SK-N-SH (cell line): ENCODE results near the gene RASGRP2. TPM values are rescaled to one million over a fixed set of nuclear protein-coding genes. Genes with fewer than 3 reads are reported as not detected.

ENCODE experiments used
- CTCF ChIA-PET: fragments of 300-600, 350-600 bp; formaldehyde crosslinking; extraction: SDS; loops from one replicate; lab custom pipeline; 2021; lab: Yijun Ruan, JAX
- POLR2A ChIA-PET: fragments of 350-600 bp; sonication (Branson Sonifier 250); formaldehyde crosslinking; extraction: SDS; loops from one replicate; lab custom pipeline; 2020; ENCODE audit warnings: antibody characterized with exemption, inconsistent platforms; lab: Yijun Ruan, JAX
- DNase-seq: peaks from one replicate; pipeline ENCODE4 v3.0.0; 2012
- H2AFZ ChIP-seq: fragments of 200-600 bp; sonication (generic); 2 replicates; pipeline ENCODE4 v1.8.1; 2016; ENCODE audit warnings: antibody characterized with exemption, mild to moderate bottlenecking, low read depth
- H3F3A ChIP-seq: fragments of 200-600 bp; sonication (generic); replicated peaks from 2 replicates; pipeline ENCODE3; 2016; ENCODE audit warnings: antibody characterized with exemption, mild to moderate bottlenecking; ENCODE audit not compliant: insufficient read depth
- H3K27ac ChIP-seq, 2 experiments: fragments of 200-500 bp in 1 of 2; fragments of 200-600 bp in 1 of 2; sonication (Bioruptor generic) in 1 of 2; sonication (generic), shearing (Covaris generic) in 1 of 2; 2 replicates each; pipeline versions ENCODE4 v1.5.1 to v1.6.1; 2014 to 2016; ENCODE audit warnings: low read depth in 2 of 2, inconsistent platforms in 1 of 2, low read length in 1 of 2, mild to moderate bottlenecking in 1 of 2, mixed read lengths in 1 of 2
- H3K27me3 ChIP-seq: fragments of 200-600 bp; sonication (generic), shearing (Covaris generic); 2 replicates; pipeline ENCODE4 v1.6.1; 2016; ENCODE audit warnings: mixed run types; ENCODE audit not compliant: insufficient read depth
- H3K36me3 ChIP-seq, 2 experiments: fragments of 200-500 bp in 1 of 2; fragments of 200-600 bp in 1 of 2; sonication (Bioruptor generic) in 1 of 2; sonication (generic) in 1 of 2; replicated peaks in 1 of 2; 2 replicates each; pipeline versions ENCODE3 to v1.5.1; 2014 to 2016; ENCODE audit warnings: low read length in 1 of 2, mild to moderate bottlenecking in 1 of 2; ENCODE audit not compliant: insufficient read depth in 2 of 2, control insufficient read depth in 1 of 2
- H3K4me1 ChIP-seq, 2 experiments: fragments of 200-500 bp in 1 of 2; fragments of 200-600 bp in 1 of 2; sonication (Bioruptor generic) in 1 of 2; sonication (generic), shearing (Covaris generic) in 1 of 2; 2 replicates each; pipeline versions ENCODE4 v1.5.1 to v1.6.1; 2014 to 2016; ENCODE audit warnings: low read depth in 1 of 2, low read length in 1 of 2, mixed run types in 1 of 2; ENCODE audit not compliant: insufficient read depth in 2 of 2, control insufficient read depth in 1 of 2
- H3K4me2 ChIP-seq: fragments of 200-600 bp; sonication (generic), shearing (Covaris generic); 2 replicates; pipeline ENCODE4 v1.6.1; 2017; ENCODE audit warnings: mixed run types
- H3K4me3 ChIP-seq, 2 experiments: fragments of 200-500 bp in 1 of 2; fragments of 200-600 bp in 1 of 2; sonication (Bioruptor generic) in 1 of 2; sonication (generic), shearing (Covaris generic) in 1 of 2; 2 replicates each; pipeline versions ENCODE4 v1.5.1 to v1.8.1; 2014 to 2016; ENCODE audit warnings: low read depth in 2 of 2, inconsistent platforms in 1 of 2, low read length in 1 of 2, mild to moderate bottlenecking in 1 of 2, mixed read lengths in 1 of 2, moderate library complexity in 1 of 2
- H3K79me2 ChIP-seq: fragments of 200-600 bp; sonication (generic); 2 replicates; pipeline ENCODE4 v1.8.1; 2017; ENCODE audit warnings: mild to moderate bottlenecking; ENCODE audit not compliant: insufficient read depth
- H3K9ac ChIP-seq: fragments of 200-600 bp; sonication (generic); 2 replicates; pipeline ENCODE4 v1.6.1; 2017; ENCODE audit warnings: mixed run types
- H3K9me2 ChIP-seq: fragments of 200-600 bp; sonication (generic); 2 replicates; pipeline ENCODE4 v1.6.1; 2017; ENCODE audit warnings: mixed run types
- H3K9me3 ChIP-seq: fragments of 200-600 bp; sonication (generic); 2 replicates; pipeline ENCODE4 v1.6.1; 2017; ENCODE audit warnings: mixed run types, mild to moderate bottlenecking, moderate library complexity
- H4K20me1 ChIP-seq: fragments of 200-600 bp; sonication (generic); 2 replicates; pipeline ENCODE4 v1.6.1; 2017; ENCODE audit warnings: mild to moderate bottlenecking, mixed run types; ENCODE audit not compliant: insufficient read depth
- CHD2 ChIP-seq: fragments of 150-350 bp; IDR thresholded peaks from 2 replicates; pipeline ENCODE4 v1.6.1; 2018; ENCODE audit warnings: low read length; ENCODE audit not compliant: partially characterized antibody
- CTCF ChIP-seq: fragments of 200-600 bp; sonication (generic); IDR thresholded peaks from 2 replicates; pipeline ENCODE4 v1.6.1; 2017; ENCODE audit warnings: antibody characterized with exemption, mild to moderate bottlenecking, moderate library complexity
- FOXM1 ChIP-seq: IDR thresholded peaks from 2 replicates; pipeline ENCODE4 v1.4.0; 2012; ENCODE audit warnings: low read depth, mild to moderate bottlenecking
- GABPA ChIP-seq: IDR thresholded peaks from 2 replicates; pipeline ENCODE4 v1.4.0; 2012; ENCODE audit warnings: low read depth, mild to moderate bottlenecking
- NFIC ChIP-seq: IDR thresholded peaks from 2 replicates; pipeline ENCODE4 v1.4.0; 2012; ENCODE audit warnings: borderline replicate concordance
- RCOR1 ChIP-seq: fragments of 150-350 bp; IDR thresholded peaks from 2 replicates; pipeline ENCODE4 v1.6.1; 2017; ENCODE audit warnings: antibody characterized with exemption, low read length
- RXRA ChIP-seq: IDR thresholded peaks from 2 replicates; pipeline ENCODE4 v1.4.0; 2012; ENCODE audit warnings: low read depth, mild to moderate bottlenecking, borderline replicate concordance
- TAF1 ChIP-seq: IDR thresholded peaks from 2 replicates; pipeline ENCODE4 v1.6.1; 2012; ENCODE audit warnings: low read depth, mild to moderate bottlenecking, low read length, moderate library complexity, borderline replicate concordance
- USF2 ChIP-seq: fragments of 150-350 bp; IDR thresholded peaks from 2 replicates; pipeline ENCODE4 v1.6.1; 2017; ENCODE audit warnings: antibody characterized with exemption, low read length, low read depth, borderline replicate concordance
- YY1 ChIP-seq: IDR thresholded peaks from 2 replicates; pipeline ENCODE4 v1.4.0; 2012; ENCODE audit warnings: low read depth, mild to moderate bottlenecking
- WGBS: methylation state at CpG from one replicate; pipeline ENCODE4 v1.1.6; 2017; ENCODE audit warnings: low lambda C conversion rate; 5-methylcytosine and 5-hydroxymethylcytosine counted together
- polyA plus RNA-seq, 3 experiments: library from polyadenylated mRNA; depleted of rRNA; stranded (reverse); fragments of >200 nt; gene quantifications; 2 replicates each; pipeline ENCODE4 v1.2.3, GENCODE V29; 2012
- TF ChIP-seq, protein P1 (sequence below): IDR thresholded peaks from 2 replicates; pipeline ENCODE4 v1.6.1; 2012; ENCODE audit warnings: mild to moderate bottlenecking, low read depth, low read length, moderate library complexity
- TF ChIP-seq, protein P2 (sequence below): IDR thresholded peaks from 2 replicates; pipeline ENCODE4 v1.4.0; 2012; ENCODE audit warnings: low read depth

The RASGRP2 gene
- polyA plus RNA-seq, 1 of the 3 experiments (the other 2 are of a cell fraction): 1.6 TPM

DNA sequence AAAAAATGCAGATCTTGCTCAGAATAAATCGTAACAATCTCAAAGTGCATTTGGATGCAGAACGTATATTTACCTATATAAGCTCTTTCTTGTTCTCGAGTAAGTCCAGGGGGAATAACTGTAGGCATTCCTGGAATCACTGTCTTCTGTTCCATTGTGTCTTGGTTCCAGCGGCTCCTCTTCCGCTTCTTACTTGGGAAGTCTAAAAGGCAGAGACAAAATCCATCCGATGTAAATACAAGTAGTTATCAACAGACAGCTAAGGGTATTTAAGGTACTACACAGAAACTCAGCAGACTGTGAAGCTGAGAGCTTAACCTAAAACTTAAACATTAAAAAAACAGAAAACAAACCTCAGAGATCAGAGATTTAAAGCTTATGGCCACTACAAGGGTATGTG, 32.5 kb upstream of the RASGRP2 start (continued):
- TF ChIP-seq, protein P1, sequence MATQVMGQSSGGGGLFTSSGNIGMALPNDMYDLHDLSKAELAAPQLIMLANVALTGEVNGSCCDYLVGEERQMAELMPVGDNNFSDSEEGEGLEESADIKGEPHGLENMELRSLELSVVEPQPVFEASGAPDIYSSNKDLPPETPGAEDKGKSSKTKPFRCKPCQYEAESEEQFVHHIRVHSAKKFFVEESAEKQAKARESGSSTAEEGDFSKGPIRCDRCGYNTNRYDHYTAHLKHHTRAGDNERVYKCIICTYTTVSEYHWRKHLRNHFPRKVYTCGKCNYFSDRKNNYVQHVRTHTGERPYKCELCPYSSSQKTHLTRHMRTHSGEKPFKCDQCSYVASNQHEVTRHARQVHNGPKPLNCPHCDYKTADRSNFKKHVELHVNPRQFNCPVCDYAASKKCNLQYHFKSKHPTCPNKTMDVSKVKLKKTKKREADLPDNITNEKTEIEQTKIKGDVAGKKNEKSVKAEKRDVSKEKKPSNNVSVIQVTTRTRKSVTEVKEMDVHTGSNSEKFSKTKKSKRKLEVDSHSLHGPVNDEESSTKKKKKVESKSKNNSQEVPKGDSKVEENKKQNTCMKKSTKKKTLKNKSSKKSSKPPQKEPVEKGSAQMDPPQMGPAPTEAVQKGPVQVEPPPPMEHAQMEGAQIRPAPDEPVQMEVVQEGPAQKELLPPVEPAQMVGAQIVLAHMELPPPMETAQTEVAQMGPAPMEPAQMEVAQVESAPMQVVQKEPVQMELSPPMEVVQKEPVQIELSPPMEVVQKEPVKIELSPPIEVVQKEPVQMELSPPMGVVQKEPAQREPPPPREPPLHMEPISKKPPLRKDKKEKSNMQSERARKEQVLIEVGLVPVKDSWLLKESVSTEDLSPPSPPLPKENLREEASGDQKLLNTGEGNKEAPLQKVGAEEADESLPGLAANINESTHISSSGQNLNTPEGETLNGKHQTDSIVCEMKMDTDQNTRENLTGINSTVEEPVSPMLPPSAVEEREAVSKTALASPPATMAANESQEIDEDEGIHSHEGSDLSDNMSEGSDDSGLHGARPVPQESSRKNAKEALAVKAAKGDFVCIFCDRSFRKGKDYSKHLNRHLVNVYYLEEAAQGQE: no peak
- TF ChIP-seq RXRA: no peak
- TF ChIP-seq, all 33 proteins: peak for 0

GRCh38 chr11:64774144-64774543, 30.2 kb upstream of the RASGRP2 start:
- Histone ChIP-seq H3K9ac (no peak overlapping the region), H3K9me3 (no peaks in the 10 kb centered on the region), H3K27ac (no peak overlapping the region), H2AFZ (no peak overlapping the region), H3K4me3 (no peak overlapping the region), H3K9me2 (no peaks in the 10 kb centered on the region), H3K4me1 (peaks cover 12% of the 10 kb centered on the region in 2 experiments), H3K79me2 (peaks cover 81% of the 10 kb centered on the region), H3K36me3 (peaks cover 81 to 82% of the 10 kb centered on the region in 2 experiments), H3F3A (peaks cover 29% of the 10 kb centered on the region), H3K27me3 (no peaks in the 10 kb centered on the region), H4K20me1 (peaks cover 83% of the 10 kb centered on the region), H3K4me2 (no peak overlapping the region)
- ChIA-PET POLR2A (no interaction called here), CTCF (interaction anchor here (0.8 to 6.1 kb wide), 5 partner anchors 8 to 85 kb away, joined by 3 to 47 read pairs (median 4); no protein-coding TSS in a partner anchor)
- TF ChIP-seq YY1 (no peak), RCOR1 (no peak), FOXM1 (no peak), CTCF (no peak), CHD2 (no peak), RXRA (no peak), TAF1 (no peak), GABPA (no peak), NFIC (no peak), USF2 (no peak)
- TF ChIP-seq, protein P1: no peak
- TF ChIP-seq, protein P2, sequence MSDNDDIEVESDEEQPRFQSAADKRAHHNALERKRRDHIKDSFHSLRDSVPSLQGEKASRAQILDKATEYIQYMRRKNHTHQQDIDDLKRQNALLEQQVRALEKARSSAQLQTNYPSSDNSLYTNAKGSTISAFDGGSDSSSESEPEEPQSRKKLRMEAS: no peak
- WGBS: 95% methylated on average over 5 of the region's 5 CpGs
- no peak for DNase-seq
